NCI-H524 (cell line): Measurements from ENCODE around the gene KCNN1.

Source experiments
- DNase-seq, 2 experiments: peaks; one replicate each; lab custom pipeline; 2025; lab: John Stamatoyannopoulos, UW

The KCNN1 gene

GRCh38 chr19:17947815-17948513 is 18.9 kb upstream of the KCNN1 start:
- DNase-seq: peak; percentile 99 to 100

DNA sequence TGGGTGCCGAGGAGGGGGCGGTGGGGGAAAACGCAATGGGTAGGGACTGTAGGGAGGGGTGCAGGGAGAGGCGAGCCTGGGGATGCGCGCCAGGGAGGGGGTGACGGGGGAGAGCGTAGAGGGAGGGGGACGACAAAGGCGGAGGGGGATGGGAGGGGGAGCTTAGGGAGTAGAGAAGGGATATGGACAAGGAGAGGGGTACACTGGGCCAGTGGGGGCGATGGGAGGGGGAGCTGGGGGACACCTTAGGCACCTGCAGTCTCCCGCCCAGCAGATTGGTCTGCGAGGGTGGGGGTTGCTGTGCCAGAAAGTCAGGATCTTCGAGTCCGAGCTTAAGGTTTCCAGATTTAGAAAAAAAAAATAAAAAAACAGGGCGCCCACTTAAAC is 18.4 kb upstream of the KCNN1 start:
- peak; percentile 94 to 95 for DNase-seq

DNA sequence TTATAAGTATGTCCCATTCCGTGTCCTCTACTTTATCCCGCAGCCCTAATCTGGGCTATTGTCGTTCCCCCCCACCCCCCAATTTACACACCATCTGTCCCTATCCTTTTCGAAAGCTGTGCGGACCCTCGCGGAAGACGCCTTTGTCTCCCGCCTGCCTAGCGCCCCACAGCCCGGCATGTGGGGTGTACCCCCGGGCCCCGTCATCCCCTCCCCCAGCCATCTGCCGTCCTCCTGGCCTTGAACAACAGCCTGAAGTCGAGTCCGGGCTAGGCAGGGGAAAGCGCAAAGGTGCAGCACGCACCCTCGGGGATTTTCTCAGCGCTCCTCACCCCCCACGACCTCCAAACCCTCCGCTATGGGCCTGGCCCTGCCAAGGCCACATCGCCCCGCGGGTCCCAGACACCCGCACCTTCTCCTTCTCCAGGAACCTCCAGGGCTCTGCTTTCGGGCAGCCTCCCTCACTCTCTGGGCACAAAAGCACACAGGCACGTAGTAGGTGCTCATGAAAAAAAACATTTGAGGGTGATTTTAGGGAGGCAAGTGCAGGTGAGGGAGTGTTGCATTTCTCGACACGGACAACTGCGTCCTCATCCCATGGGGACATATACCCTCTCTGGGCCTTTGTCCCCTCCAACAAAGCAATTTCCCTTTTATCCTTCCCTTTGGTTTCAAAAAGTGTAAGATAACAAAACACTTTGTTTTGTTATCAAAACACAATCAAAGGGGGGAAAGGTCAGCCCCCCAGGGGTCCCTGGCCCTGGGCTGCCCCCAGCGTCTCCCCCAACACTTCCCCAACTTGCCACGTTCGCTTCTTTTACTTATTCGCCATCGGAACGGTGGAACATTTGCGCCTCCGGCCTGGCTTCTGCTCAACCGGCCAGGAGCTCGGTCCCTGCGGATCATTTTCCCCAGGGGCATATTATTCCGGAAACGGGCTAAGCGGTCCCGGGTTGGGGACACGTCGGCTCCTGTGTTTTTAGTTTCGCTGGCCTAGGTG is 17.7 kb upstream of the KCNN1 start:
- DNase-seq: peak; percentile 86 to 95

DNA sequence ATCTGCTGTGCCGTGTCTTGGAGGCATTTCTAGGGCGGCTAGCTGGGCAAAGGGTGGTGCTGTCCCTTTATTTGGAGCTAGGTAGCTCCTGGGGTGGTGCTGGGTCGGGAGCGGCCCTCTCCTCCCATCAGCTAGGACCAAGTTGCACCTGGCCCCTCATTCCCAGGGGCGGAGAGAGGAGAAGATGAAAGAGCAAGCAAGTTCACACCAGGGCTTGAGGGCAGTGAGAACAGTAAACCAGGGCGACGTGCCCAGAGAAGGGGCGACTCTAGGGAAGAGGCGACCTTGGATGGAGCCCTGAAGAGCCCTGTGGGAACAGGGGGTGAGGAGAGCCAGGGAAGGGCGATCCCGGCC is 17.0 kb upstream of the KCNN1 start:
- DNase-seq: peak; percentile 49 to 75

DNA sequence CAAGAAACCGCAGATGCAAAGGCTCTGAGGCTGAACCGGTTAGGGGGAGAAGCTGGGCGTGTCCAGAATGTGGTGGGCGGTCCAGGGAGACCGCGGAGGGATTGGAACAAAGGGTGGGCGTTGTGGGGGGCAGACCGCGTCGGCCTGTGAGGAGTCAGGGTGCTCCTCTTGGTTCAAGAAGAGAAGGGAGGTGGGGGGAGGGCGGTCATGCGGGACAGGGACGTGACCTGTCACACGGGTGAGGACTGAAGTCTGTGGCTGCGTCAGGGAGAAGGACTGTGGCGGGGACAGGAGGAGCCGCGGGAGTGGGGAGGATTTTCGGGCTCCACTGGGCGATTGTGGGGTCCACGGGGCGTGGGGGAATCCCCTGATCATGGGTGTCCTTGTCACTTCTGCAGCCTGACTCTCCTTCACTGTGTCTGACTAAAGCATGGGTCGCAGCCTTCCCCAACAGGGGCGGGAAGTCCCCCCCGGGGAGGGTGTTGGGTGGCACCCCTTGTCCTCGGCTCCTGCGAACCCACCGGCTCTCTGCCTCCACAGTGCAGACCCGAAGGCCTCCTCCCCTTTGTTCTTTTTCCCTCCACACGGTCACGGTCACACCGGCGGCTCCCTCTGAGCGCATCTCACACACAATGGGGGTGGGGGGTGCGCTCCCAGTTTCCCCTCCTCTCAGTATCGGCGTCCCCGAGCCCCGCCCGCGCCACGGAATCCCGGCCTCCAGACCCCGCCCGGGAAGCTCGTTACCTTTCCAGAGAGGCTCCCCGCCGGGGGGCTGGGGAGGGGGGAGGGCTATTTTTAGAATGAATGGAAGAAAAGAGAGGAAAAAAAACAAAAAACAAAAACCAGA is 16.4 kb upstream of the KCNN1 start:
- peak; percentile 49 to 81 for DNase-seq

GRCh38 chr19:17951157-17951989 is 15.5 kb upstream of the KCNN1 start:
- DNase-seq: peak; percentile 45 to 47

GRCh38 chr19:17951990-17952976 is 14.6 kb upstream of the KCNN1 start:
- peak in 1 of 2 experiments; percentile 64 for DNase-seq

- DNase-seq: no peak
Observed at GRCh38 chr19:17953316-17953801, 13.5 kb upstream of the KCNN1 start.

DNA sequence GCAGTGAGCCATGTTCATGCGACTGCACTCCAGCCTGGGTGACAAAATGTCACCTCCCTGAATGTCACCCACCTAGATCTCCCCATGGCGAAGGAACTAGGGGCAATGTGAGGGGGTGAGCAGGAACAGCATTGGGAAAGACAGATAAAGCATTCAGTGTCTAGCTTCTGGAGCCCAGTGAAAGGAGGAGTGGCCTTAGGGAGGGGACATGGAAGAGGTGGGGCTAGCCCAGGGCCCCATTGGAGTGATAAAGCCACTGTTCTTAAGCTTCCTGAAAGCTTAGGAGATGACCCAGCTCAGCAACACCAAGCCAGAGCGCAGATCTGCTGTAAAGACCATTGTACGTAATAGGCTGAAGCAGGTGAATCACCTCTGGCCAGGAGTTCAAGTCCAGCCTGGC is 13.0 kb upstream of the KCNN1 start:
- DNase-seq: no peak

- DNase-seq: no peak
Observed at GRCh38 chr19:17954401-17954800, 12.5 kb upstream of the KCNN1 start.

- no peak for DNase-seq
Observed at GRCh38 chr19:17957149-17957849, 9.6 kb upstream of the KCNN1 start.

DNA sequence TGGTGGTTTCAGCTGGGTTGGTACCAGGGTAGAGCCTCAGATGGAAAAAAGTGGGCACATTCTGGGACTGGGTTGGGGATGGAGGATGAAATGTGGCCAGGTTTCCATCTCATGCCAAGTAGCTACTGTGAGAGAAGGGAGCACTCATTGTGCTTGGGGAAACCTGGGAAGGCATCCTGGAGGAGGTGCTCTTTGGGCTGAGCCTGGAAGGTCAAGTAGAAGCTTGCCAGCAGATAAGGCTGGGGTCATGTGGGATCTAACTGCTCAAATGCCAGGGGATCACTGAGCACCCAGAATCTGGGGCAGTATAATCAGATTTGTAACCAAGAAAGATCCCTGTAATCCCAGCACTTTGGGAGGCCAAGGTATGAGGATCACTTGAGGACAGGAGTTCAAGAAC is 9.0 kb upstream of the KCNN1 start:
- no peak for DNase-seq

GRCh38 chr19:17963936-17964691 is 2.8 kb upstream of the KCNN1 start:
- DNase-seq: no peak

GRCh38 chr19:17965370-17966128 is 1.4 kb upstream of the KCNN1 start:
- no peak for DNase-seq

GRCh38 chr19:17966129-17966483 is 801 bp upstream of the KCNN1 start:
- DNase-seq: no peak

DNA sequence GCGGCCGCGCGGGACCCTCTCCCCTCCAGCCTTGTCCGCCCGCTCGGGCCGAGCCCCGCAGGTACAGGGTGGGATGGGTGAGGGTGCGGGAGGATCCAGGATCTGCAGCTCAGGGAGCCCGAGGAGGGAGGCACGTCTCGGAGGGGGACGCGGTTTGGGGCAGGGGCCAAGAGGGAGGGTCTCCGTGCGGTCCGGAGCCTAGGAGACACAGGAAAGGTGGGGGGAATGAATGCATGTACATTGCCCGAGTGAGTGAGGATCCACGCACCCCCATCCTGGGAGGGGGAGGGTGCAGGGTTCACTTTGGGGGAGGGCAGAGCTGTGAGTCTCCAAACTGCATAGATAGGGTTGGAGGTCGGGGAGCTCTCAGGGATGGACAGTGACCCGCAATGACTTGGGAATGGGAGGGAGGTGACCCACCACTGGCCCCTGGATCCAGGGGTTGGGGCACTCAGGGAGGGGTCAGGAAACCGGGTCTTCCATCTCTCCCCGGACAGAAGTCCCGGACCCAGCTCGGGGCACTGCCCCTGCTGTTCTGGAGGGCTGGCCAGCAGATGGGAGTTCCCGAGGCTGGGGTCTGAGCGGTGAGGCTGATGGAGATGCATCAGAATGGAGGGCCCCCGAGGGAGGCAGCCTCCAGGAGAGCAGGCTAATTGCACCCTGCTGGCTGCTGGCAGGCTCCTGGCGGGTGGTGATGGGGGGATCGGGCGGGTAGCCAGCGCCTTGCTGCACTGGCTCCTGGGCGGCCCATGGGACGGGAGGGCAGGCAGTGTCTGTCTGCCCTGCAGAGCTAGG is 547 bp downstream of the KCNN1 start:
- peak in 1 of 2 experiments; percentile 54 for DNase-seq

DNA sequence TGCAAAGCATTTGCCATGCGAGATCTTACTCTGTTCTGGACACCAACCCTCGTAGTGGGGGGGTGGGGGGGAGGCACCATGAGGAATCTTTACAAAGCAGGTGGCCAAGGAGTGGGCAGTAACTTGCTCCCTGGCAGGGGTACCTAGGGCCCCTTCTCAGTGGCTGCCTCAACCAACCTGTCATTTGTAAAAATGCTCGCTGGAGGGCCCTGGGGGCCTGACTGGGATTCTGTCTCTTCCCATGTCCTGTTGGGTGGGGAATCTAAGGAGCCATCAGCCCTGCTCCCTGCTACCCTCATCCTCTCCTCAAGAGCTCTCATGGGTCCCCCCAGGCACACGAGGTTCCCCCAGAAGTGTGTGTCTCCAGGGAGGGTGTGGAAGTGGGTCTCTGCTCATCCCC is 1.5 kb downstream of the KCNN1 start:
- no peak for DNase-seq
